Activated CD8-positive, alpha-beta memory T cell treated with anti-CD3 and anti-CD28 coated beads for 48 hours (primary cell): ENCODE data around the gene PLD5.
A peak's percentile ranks its signal among the peaks of the same experiment; 100 is the strongest.
"Not testable (repeated sequence)": the region's sequence is repeated elsewhere in the genome, so short reads cannot be mapped to it uniquely, and the experiment has no call there.

ENCODE experiments used
- DNase-seq, 3 experiments: peaks; one replicate each; pipeline ENCODE4 v3.0.0-alpha.2; 2020; ENCODE audit warnings: low read depth in 2 of 3, low spot score in 2 of 3

The PLD5 gene

DNA sequence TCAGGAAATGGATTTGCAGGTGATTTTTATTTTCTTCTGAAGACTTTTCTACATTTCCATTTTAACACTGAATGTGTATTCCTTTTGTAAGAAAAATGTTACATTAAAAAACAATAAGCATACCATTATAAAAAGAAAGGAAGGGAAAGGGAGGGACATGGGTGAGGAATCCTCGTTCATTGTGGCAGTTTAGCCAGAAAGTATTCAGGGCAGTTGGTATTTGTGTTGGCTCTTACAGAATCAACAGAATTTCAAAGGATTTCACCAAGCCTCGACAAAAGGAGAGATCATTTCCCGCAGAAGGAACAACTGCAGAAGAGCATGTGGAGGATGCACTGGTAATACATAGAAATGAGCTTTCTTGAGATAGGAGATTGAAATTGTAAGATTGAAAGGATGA lies 35.0 kb downstream of the PLD5 start:
- DNase-seq = no peak

DNA sequence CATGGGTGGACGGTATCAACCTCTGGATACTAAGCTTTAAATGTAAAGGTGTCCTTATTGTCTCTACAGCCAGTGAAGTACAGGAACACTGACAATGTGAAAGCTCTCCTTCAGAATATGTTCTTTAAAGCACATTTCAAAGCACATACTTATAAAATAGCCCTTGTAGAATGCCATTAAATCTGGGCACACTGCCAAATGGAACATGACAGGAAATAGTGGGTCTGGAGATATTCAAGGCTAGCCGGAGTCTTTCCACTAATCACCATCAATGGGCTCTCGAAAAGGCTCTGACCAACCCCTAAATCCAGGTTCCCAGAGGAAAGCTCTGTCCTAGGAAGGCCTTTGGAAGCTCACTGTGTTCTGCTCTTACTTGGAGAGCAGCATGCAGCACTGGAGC lies 46.6 kb downstream of the PLD5 start:
- DNase-seq = no peak

DNA sequence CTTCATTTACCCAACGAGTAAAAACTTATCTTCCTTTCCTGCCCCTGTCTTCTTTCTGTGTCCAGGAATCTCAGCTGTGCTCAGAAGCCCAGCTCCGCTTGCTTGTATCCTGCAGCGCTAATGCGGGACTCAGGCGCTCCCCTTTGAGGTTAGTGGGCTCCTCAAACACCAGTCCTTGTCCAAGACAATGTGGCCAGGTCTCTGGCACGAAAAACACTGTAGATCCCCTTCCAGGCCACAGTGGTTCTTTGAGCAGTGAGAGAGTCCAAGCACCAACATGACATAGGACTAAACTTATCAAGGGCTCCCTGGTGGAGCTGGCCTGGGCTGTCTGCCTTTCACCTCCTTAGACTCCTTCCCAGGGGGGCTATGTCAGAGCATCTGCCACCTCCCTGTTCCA lies 53.7 kb downstream of the PLD5 start:
- DNase-seq = no peak

DNA sequence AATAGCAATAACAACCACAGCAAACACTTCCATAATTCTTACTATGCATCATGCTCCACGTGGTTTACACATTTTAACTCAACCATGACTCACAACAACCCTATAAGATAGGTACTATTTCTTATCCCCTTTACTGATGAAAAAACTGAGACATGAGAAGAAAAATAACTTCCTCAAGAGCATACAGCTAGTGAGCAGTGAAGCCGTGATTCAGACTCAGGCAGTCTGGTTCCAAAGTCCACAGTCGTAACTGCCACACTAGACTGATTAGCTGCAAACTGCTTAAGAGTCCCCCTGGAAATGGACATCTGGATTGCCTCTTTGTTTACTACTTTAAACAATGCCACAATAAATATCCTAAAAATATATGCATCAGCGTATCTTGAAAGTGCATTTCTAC lies 55.7 kb downstream of the PLD5 start:
- no peak for DNase-seq

DNA sequence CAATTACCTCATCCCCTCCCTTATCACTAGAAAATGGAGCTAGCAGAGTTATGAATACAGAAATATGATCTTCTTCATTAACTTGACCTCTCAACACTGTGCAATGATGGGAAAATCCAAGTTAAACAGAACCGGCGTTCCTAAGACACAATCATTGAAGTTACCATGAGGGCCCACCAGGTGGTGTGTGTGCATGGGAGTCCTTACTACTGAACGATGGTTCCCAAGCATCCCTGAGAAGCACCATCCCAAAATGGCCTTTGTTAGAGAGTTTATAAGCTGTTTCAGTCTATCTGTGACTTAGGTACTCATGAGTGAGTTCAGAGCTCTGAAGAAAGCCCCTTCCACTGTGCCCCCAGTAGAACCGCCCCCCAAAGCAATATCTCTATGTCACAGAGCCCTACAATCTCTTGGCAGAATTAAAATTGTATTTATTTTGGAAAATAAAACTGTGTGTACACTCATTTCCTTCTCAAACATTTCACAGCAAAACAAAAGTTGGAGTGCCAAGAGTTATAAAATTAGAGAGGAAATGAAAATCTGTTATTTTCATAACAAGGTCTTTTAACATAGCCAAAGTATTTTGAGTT lies 56.8 kb downstream of the PLD5 start:
- peak in 1 of 3 experiments; percentile 1 for DNase-seq

DNA sequence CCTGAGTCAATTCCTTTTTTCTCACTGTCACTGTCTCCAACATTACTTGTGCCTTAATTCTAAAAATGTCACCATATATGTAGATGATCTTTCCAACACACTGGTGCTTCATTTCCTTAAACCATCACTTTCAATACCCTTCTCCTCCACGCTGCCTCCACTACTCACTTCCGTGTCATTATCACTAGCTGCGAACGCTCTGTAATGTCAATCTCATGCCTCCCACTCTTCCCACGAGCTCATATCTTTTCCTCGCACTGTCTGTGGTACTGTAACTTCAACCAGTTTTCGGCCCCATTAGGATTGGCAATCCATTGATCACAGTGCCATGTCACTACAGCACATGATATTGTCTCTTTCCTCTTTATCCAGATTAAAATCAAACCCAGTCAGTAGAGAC lies 61.6 kb downstream of the PLD5 start:
- DNase-seq = no peak

DNA sequence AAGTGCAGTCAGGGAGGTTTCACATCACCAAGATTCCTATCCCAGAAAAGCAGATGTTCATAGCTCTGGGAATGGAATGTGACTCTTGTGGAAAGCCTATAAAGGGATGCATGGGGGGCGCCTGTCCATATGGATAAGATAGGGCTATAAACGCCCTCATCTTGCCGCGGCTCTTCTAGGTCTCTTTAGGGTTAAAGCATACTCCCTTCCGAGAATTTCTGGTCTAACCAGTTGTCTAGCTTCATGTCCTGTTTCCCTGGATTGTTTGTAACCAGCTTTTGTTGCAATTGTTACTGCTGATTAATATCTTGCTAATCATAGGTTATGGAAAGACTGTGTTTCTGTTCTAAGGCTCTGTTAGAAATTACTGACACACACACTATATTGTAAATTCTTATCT lies 64.8 kb downstream of the PLD5 start:
- DNase-seq = not testable (repeated sequence)

DNA sequence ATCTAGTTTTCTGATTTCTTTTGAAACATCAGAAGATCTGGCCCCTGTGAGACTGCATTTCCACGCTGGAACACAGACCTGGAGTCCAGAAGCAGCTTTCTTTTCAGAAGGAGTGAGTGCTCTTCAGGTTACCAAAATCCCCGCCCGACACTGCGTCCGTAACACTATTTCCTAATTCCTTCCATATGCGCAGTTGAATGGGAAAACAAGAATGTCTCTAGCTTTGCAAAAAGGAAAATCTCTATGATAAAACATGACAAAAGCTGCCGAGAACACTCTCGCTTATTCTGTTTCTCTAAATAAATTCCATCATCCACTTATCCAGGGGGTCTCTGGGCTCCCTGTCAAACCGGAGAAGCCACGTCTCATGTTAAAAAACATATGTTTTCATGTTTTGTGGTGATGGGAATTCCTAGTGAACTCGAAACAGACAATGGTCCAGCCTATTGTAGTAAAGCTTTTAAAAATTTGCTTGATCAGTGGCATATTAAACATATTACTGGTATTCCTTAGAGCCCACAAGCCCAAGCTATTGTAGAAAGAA lies 67.7 kb downstream of the PLD5 start:
- no peak for DNase-seq

DNA sequence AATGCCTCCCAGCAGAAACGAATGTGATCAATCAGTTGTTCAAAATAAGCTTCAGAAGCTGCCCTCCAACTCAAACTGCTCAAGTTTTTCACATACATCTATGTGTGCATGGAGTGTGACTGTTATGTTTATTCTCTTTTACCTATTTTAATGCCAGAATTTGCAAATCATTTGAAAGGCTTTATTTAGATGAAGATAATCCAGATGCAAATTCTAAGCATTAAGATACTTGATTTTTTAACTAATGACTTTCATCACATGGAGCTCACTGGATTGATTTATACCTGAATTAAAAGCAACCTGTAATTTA lies 69.5 kb downstream of the PLD5 start:
- DNase-seq = no peak

DNA sequence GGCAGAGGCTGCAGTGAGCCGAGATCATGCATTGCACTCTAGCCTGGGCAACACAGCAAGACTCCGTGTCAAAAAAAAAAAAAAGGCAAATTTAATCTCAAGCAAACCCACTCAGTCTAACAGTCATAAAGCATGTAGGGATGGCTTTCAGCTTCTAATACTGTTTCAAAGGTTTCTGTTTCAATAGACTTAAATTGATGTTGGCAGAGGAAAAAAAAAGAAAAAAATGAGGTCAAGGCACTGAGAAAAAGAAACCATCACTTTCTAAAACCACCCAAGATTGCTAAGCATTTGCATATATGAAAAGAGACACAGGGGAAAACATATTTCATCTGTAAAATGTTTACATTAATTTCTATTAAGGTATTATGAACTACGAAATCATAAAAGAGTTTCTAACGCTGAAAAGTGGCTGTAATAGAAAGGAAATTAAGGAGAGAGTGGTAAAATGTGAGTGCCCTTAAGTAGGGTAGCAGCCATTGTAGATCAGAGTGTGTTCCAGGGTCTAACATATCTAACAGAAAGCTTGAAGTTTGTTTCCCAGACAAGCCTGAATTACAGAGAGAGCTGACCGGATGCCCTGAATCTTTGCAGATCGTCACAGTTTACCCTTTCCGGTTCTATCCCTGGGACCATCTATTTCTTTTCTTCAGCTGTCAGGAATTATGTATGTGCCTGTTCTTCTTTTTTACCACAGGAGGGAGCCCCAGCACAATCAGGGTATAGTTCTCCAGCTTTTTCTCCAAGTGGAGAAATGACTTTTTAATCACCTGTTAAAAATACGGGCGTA lies 70.0 kb downstream of the PLD5 start:
- no peak for DNase-seq

DNA sequence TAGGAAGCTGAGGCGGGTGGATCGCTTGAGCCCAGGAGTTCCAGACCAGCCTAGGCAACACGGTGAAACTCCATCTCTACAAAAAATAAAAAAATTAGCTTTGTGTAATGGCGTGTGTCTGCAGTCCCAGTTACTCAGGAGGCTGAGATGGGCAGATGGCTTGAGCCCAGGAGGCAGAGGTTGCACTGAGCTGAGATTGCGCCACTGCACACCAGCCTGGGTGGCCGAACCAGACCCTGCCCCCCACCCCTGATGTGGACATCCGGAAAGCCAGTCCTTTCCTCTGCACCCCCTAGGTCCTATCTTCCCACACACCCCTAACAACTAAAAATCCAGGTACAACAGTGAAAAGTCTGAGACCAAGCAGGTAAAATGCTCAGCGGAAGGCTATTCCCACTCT lies 71.9 kb downstream of the PLD5 start:
- DNase-seq = no peak

DNA sequence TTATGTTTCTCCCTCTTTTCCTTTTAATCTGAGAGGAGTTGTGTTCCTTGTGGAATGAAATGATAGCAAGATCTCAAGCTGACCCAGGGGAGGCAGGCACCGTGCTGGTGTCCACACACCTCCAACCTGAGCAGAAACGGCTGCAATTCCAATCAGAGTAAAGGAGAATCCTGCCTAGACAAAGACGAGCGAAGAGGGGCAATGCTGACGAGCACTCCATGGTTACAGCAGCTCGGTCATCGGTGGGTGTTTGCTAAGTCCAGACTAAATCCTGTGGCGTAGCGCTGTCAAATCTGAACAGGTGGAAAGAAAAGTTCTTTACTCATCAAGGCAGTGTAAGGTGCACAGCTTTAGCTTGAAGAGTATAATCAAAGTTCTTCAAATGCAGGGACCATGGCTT lies 74.8 kb downstream of the PLD5 start:
- no peak for DNase-seq

DNA sequence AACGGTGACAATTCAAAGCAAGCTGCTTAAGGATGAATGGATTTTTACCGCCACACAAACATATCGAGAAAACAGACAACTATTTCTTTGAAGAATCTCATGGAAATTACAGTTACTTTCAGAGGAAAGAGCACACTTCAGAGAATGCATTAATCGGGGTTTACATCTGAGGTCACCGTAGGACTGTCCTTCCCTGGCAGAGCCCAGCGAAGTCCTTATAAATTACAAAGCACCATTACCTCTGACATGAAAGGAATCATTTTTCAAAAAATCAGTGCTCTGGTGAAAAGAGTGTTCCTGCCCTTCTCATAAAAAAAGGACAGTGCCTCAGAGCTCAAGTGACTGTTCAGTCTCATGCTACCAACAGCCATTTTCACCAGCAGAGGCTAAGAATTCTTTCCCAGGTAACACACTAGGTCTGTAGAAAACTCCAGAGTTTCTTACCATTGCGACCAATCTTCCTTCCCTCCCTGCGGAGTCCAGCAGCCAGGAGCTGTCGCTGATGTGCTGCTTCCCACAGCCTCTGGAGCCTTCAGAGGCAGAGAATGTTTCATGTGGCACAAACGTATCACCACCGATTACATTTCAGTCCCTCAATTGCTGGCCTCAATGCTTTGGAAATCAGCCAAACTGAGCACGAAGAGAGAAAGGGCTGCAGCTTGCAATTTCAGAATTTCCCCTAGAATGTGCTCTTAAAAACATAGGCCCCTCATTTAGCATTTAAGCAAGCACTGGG lies 75.4 kb downstream of the PLD5 start:
- no peak for DNase-seq

DNA sequence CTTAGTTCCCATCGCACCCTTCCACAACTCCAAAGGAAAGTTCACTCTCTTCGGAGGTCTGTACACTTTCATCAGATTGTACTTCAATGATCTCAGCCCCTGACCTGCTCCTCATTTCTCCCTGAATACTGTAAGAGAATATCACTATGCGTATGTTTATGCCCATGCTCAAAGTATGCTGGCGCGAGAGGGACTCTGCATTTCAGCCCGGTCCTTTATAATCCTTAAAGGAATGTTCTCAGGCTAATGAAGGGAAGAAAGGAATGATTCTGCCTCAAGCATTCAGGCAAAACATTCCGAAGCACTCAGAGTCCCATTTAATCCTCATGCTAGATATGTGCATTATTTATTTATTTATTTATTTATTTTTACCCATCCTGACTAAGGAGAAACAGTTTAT lies 76.8 kb downstream of the PLD5 start:
- no peak for DNase-seq

DNA sequence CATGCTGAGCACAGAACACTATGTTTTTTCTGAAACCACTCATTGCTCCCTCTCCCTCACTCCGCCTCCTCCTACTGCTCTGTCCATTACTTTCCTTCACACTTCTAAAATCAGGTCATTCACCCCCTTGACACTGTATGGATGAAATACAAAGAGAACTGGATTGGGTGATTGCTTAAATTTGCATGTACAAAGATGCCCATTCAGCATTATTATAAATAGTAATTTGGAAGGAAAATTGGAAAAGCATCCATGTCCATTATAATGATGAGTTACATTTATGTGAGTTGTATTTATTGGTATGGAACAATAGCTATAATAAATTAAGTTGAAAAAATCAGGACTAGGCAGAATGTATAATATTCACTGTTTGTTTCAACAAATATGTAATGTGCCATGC lies 83.7 kb downstream of the PLD5 start:
- DNase-seq = no peak

DNA sequence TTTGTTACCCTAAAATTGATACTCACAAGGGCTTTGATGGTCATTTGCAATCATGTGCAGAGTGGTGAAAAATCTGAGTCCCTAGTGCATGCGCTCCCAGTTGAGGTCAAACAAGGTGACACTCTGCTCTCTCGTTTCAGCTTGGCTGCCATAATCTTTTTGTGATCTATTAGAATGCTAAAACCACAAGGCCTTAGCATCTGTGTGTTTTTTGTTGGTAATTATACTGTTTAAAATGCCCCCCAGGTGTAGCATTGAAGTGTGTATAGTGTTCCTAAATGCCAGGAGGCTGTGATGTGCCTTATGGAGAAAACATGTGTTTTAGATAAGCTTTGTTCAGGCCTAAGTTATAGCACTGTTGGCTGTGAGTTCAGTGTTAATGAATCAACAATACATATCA lies 89.3 kb downstream of the PLD5 start:
- no peak for DNase-seq

DNA sequence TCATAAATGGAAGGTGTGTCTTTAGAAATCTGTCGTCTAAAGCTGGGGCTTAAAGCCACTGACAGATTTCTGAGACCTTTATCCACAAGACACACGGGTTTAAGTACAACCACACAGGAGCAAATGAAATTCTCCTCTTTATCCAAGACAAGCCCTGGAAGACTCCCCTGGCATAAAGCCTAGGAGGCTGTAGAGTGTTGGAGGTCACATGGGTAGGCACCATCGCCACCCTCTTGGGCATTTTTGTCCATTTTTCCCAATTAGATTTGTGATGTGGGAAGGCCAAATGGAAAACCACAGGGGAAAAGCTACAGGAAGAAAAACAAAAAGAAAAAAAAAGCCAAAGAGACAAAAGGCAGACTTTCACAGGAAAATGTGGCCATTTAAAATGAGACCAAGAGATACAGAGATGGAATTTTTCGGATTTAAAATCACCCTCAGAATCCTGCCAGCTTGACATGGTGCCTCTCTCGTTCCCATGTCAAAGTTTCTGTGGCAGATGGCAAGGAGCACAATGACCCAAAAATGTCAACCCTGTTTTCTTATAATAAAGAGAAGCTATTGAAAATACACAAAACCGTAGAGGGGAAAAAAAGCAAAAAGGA lies 91.9 kb downstream of the PLD5 start:
- DNase-seq = no peak

DNA sequence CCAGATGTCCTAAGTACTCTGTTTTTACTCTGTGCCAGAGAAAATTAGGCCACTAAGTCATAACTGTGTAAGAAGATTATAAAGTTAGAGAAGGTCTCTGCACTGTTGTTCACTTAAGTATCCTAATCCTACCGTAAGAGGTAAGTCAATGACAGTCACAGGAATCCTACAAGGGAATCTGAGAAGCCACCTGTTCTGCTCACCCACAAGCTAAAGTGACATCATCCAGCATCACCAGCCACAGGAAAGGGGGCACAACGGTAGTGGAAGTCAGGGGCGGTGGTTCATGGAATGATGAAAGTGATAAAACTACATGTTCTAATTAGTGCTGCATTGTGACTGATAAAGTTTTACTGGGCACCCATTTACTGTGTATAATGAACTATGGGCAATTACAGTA lies 92.7 kb downstream of the PLD5 start:
- DNase-seq = no peak

DNA sequence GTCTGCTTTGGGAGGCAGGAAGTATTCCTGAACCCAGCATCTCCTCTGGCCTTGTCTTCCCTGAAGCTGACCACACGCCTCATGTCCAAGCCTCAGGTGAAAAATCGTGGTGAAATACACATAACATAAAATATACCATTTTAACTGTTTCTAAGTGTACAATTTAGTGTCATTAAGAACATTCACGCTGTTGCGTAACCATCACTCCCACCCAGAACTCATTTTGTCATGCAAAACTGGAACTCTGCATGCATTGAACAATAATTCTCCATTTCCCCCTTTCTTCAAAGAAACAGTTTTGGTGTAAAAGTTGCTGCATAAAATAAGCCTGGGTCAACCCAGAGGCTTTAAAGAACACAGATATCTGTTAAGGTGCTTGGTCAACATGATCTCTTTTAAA lies 93.5 kb downstream of the PLD5 start:
- DNase-seq = no peak

DNA sequence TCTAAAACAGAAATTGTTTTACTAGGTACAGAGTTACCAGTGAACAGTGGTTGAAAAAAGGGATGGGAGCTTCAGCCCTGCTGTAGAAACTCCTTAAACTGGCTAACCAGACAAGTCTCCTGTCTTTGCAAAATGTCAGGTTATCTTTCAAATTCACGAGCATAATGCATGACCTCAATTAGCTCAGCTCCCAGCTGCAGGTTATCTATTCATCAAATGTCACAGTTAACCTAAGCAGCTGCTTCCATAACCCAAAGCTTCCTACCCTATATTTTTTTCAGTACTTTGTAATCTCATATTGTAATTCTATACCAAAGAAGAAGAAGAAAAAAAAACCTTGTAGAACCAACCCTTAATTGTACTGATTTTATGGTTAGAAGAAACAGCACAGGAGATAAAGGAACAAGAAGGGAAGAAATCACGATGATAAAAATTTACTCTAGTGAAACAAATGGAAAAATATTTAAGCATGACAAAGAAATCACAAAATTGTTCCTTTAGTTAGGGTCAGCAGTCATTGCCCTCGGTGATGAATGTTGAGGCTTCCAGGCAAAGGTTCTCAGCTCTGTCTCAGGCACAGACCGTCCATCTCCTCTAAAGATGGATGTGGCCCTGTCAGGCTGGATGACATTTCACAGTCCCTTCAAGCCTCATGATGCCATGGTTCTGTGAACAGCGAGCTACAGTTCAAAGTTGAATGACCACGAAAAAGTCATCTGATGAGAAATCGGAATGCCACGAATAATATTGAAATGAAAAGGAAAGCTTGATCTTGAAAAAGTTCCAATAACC lies 95.9 kb downstream of the PLD5 start:
- no peak for DNase-seq

DNA sequence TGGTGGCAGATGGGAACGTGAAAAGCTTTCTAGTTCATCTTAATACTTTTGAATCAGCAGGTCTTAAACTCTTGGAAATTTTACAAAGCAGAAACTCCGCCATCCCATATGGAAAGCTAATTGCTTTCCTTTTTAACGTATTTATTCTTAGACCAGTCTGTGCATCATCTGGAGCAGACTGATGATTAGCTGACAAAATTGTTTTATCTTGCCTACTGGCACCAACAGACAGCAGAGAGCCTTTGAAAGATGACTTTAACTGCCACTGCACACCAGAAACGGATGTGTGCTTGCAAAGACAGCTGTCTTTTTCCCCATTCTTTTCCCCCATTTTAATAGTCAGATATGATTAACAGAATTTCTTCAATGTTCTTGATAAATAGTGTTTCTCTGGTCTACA lies 97.0 kb downstream of the PLD5 start:
- DNase-seq = no peak
